Activated naive CD4-positive, alpha-beta T cell treated with anti-CD3 and anti-CD28 coated beads, Interleukin-2, amount 10 ng/mL, durations not matched to agents 7 days and 5 days (primary cell): ENCODE results near the gene DAPL1.
"Not testable (repeated sequence)": the region's sequence is repeated elsewhere in the genome, so short reads cannot be mapped to it uniquely, and the experiment has no call there.

Experiments
- CTCF ChIA-PET: fragments of 350-600 bp; sonication (Branson Sonifier 250); formaldehyde crosslinking; loops from one replicate; lab custom pipeline; 2021; ENCODE audit warnings: antibody characterized with exemption; lab: Charles Lee
- DNase-seq: peaks from one replicate; pipeline ENCODE4 v3.0.0-alpha.2; 2020
- H3K27ac Mint-ChIP-seq: one replicate; pipeline ENCODE4 v1.8.0; 2021; ENCODE audit warnings: mild to moderate bottlenecking, moderate library complexity, mixed read lengths
- H3K27me3 Mint-ChIP-seq: one replicate; pipeline ENCODE4 v1.8.0; 2021; ENCODE audit warnings: mild to moderate bottlenecking, mixed read lengths
- H3K36me3 Mint-ChIP-seq: one replicate; pipeline ENCODE4 v1.8.0; 2021; ENCODE audit warnings: mixed read lengths
- H3K4me1 Mint-ChIP-seq: one replicate; pipeline ENCODE4 v1.8.0; 2021; ENCODE audit warnings: mixed read lengths
- H3K4me3 Mint-ChIP-seq: one replicate; pipeline ENCODE4 v1.8.0; 2021; ENCODE audit warnings: mild to moderate bottlenecking, moderate library complexity, mixed read lengths
- H3K9me3 Mint-ChIP-seq: one replicate; pipeline ENCODE4 v1.8.0; 2021; ENCODE audit warnings: mixed read lengths

DAPL1 gene

GRCh38 chr2:158818511-158818910 lies 23.4 kb downstream of the DAPL1 start:
- Mint-ChIP-seq H3K4me3 (no peak overlapping the region), H3K27ac (no peak overlapping the region), H3K4me1 (no peaks in the 10 kb centered on the region), H3K27me3 (peaks cover 9% of the 10 kb centered on the region), H3K9me3 (no peaks in the 10 kb centered on the region), H3K36me3 (no peaks in the 10 kb centered on the region)
- CTCF ChIA-PET = no interaction called here
- no peak for DNase-seq

GRCh38 chr2:158822193-158822592 lies 27.1 kb downstream of the DAPL1 start:
- Mint-ChIP-seq H3K4me3 (no peak overlapping the region), H3K36me3 (no peaks in the 10 kb centered on the region), H3K27me3 (peaks cover 6% of the 10 kb centered on the region), H3K4me1 (no peaks in the 10 kb centered on the region), H3K27ac (no peak overlapping the region), H3K9me3 (no peaks in the 10 kb centered on the region)
- CTCF ChIA-PET = no interaction called here
- DNase-seq = no peak

- no peaks in the 10 kb centered on the region for H3K4me1 Mint-ChIP-seq
- no peak for DNase-seq
Observed at GRCh38 chr2:158823486-158824237, 28.5 kb downstream of the DAPL1 start.

GRCh38 chr2:158825021-158825420 lies 29.9 kb downstream of the DAPL1 start:
- CTCF ChIA-PET = no interaction called here
- no peaks in the 10 kb centered on the region for H3K36me3 Mint-ChIP-seq
- H3K27ac Mint-ChIP-seq = no peak overlapping the region
- peaks cover 4% of the 10 kb centered on the region for H3K27me3 Mint-ChIP-seq
- no peak overlapping the region for H3K4me3 Mint-ChIP-seq
- DNase-seq = no peak
- H3K9me3 Mint-ChIP-seq = no peaks in the 10 kb centered on the region
- H3K4me1 Mint-ChIP-seq = no peaks in the 10 kb centered on the region

More at GRCh38 chr2:158823486-158824237, 28.5 kb downstream of the DAPL1 start:
- H3K4me3 Mint-ChIP-seq = no peak overlapping the region
- H3K36me3 Mint-ChIP-seq = no peaks in the 10 kb centered on the region
- no peak overlapping the region for H3K27ac Mint-ChIP-seq
- no peaks in the 10 kb centered on the region for H3K9me3 Mint-ChIP-seq
- H3K27me3 Mint-ChIP-seq = peaks cover 5% of the 10 kb centered on the region
- CTCF ChIA-PET = no interaction called here

- DNase-seq = no peak
- no peaks in the 10 kb centered on the region for H3K9me3 Mint-ChIP-seq
- H3K27ac Mint-ChIP-seq = no peak overlapping the region
- CTCF ChIA-PET = no interaction called here
- H3K36me3 Mint-ChIP-seq = no peaks in the 10 kb centered on the region
- H3K27me3 Mint-ChIP-seq = peaks cover 4% of the 10 kb centered on the region
- no peaks in the 10 kb centered on the region for H3K4me1 Mint-ChIP-seq
- H3K4me3 Mint-ChIP-seq = no peak overlapping the region
Observed at GRCh38 chr2:158826965-158827364, 31.8 kb downstream of the DAPL1 start.

- no peak overlapping the region for H3K4me3 Mint-ChIP-seq
- no peak for DNase-seq
- no peaks in the 10 kb centered on the region for H3K27me3 Mint-ChIP-seq
- H3K9me3 Mint-ChIP-seq = no peaks in the 10 kb centered on the region
- no peaks in the 10 kb centered on the region for H3K36me3 Mint-ChIP-seq
- no peaks in the 10 kb centered on the region for H3K4me1 Mint-ChIP-seq
- no peak overlapping the region for H3K27ac Mint-ChIP-seq
- CTCF ChIA-PET = no interaction called here
Observed at GRCh38 chr2:158828378-158829164, 33.5 kb downstream of the DAPL1 start.

- CTCF ChIA-PET = no interaction called here
- H3K4me1 Mint-ChIP-seq = no peaks in the 10 kb centered on the region
- no peaks in the 10 kb centered on the region for H3K9me3 Mint-ChIP-seq
- no peak overlapping the region for H3K4me3 Mint-ChIP-seq
- DNase-seq = no peak
- no peaks in the 10 kb centered on the region for H3K27me3 Mint-ChIP-seq
- H3K27ac Mint-ChIP-seq = no peak overlapping the region
- H3K36me3 Mint-ChIP-seq = no peaks in the 10 kb centered on the region
Observed at GRCh38 chr2:158829167-158829566, 34.0 kb downstream of the DAPL1 start.

GRCh38 chr2:158830201-158830600 lies 35.1 kb downstream of the DAPL1 start:
- CTCF ChIA-PET = no interaction called here
- Mint-ChIP-seq H3K9me3 (no peaks in the 10 kb centered on the region), H3K4me3 (no peak overlapping the region), H3K27me3 (no peaks in the 10 kb centered on the region), H3K4me1 (no peaks in the 10 kb centered on the region), H3K27ac (no peak overlapping the region), H3K36me3 (no peaks in the 10 kb centered on the region)
- DNase-seq = no peak

GRCh38 chr2:158835431-158835830 lies 40.3 kb downstream of the DAPL1 start:
- no peak for DNase-seq
- peaks cover 12% of the 10 kb centered on the region for H3K27me3 Mint-ChIP-seq

GRCh38 chr2:158837645-158838044 lies 42.5 kb downstream of the DAPL1 start:
- no peak for DNase-seq
- Mint-ChIP-seq H3K27me3 (peaks cover 14% of the 10 kb centered on the region), H3K27ac (no peak overlapping the region), H3K4me1 (no peaks in the 10 kb centered on the region), H3K4me3 (no peak overlapping the region), H3K36me3 (no peaks in the 10 kb centered on the region), H3K9me3 (no peaks in the 10 kb centered on the region)
- CTCF ChIA-PET = no interaction called here

More at GRCh38 chr2:158835431-158835830, 40.3 kb downstream of the DAPL1 start:
- H3K27ac Mint-ChIP-seq = no peak overlapping the region
- H3K4me1 Mint-ChIP-seq = no peaks in the 10 kb centered on the region
- no peaks in the 10 kb centered on the region for H3K36me3 Mint-ChIP-seq
- no peaks in the 10 kb centered on the region for H3K9me3 Mint-ChIP-seq
- CTCF ChIA-PET = no interaction called here
- H3K4me3 Mint-ChIP-seq = no peak overlapping the region

GRCh38 chr2:158841850-158842249 lies 46.7 kb downstream of the DAPL1 start:
- CTCF ChIA-PET = no interaction called here
- H3K4me1 Mint-ChIP-seq = no peaks in the 10 kb centered on the region
- no peaks in the 10 kb centered on the region for H3K9me3 Mint-ChIP-seq
- no peak for DNase-seq
- no peaks in the 10 kb centered on the region for H3K36me3 Mint-ChIP-seq
- peaks cover 22% of the 10 kb centered on the region for H3K27me3 Mint-ChIP-seq
- no peak overlapping the region for H3K27ac Mint-ChIP-seq
- H3K4me3 Mint-ChIP-seq = no peak overlapping the region

GRCh38 chr2:158845444-158845843 lies 50.3 kb downstream of the DAPL1 start:
- no peaks in the 10 kb centered on the region for H3K9me3 Mint-ChIP-seq
- DNase-seq = no peak
- no peak overlapping the region for H3K4me3 Mint-ChIP-seq
- H3K4me1 Mint-ChIP-seq = no peaks in the 10 kb centered on the region
- no peaks in the 10 kb centered on the region for H3K36me3 Mint-ChIP-seq
- H3K27ac Mint-ChIP-seq = no peak overlapping the region
- CTCF ChIA-PET = no interaction called here
- H3K27me3 Mint-ChIP-seq = peaks cover 10% of the 10 kb centered on the region

GRCh38 chr2:158845859-158846258 lies 50.7 kb downstream of the DAPL1 start:
- H3K9me3 Mint-ChIP-seq = no peaks in the 10 kb centered on the region
- no peak for DNase-seq
- no peak overlapping the region for H3K4me3 Mint-ChIP-seq
- H3K27ac Mint-ChIP-seq = no peak overlapping the region
- no peaks in the 10 kb centered on the region for H3K36me3 Mint-ChIP-seq
- H3K27me3 Mint-ChIP-seq = peaks cover 10% of the 10 kb centered on the region
- H3K4me1 Mint-ChIP-seq = no peaks in the 10 kb centered on the region
- CTCF ChIA-PET = no interaction called here

GRCh38 chr2:158847526-158847925 lies 52.4 kb downstream of the DAPL1 start:
- H3K27ac Mint-ChIP-seq, CTCF ChIA-PET, H3K4me1 Mint-ChIP-seq, H3K36me3 Mint-ChIP-seq, DNase-seq, H3K9me3 Mint-ChIP-seq, H3K4me3 Mint-ChIP-seq, H3K27me3 Mint-ChIP-seq: not testable (repeated sequence)
